Heart left ventricle (tissue), 16 donors: ENCODE measurements around the gene RPS6KC1. TPM values are rescaled to one million over a fixed set of nuclear protein-coding genes. Genes with fewer than 3 reads are reported as not detected.
A peak's percentile ranks its signal among the peaks of the same experiment; 100 is the strongest.

ENCODE experiments used
- ATAC-seq, 4 donors: fragments of 200-7000 bp; cut with Tn5 transposase; one replicate each; pipeline ENCODE4 v1.9.1; 2020 to 2022; ENCODE audit warnings: moderate library complexity in 4 of 4, mild to moderate bottlenecking in 3 of 4, moderate number of reproducible peaks in 1 of 4
- DNase-seq, 5 donors: peaks; one replicate each; pipeline ENCODE4 v3.0.0-alpha.2; 2020
- H3K27ac ChIP-seq, 12 donors: fragments of 200-600 bp; sonication (generic) in 4 of 12; one replicate each; pipeline versions ENCODE4 v1.5.0 to v1.8.0; 2016 to 2022; ENCODE audit warnings: mild to moderate bottlenecking in 2 of 12
- H3K27me3 ChIP-seq, 9 donors: fragments of 200-600 bp; sonication (generic) in 2 of 9; one replicate each; pipeline versions ENCODE4 v1.5.1 to v1.8.0; 2016 to 2022; ENCODE audit warnings: mild to moderate bottlenecking in 3 of 9
- H3K36me3 ChIP-seq, 9 donors: fragments of 200-600 bp; sonication (generic) in 2 of 9; one replicate each; pipeline versions ENCODE4 v1.5.0 to v1.8.0; 2018 to 2022; ENCODE audit warnings: mild to moderate bottlenecking in 2 of 9
- H3K4me1 ChIP-seq, 12 donors: fragments of 200-600 bp; sonication (generic) in 4 of 12; one replicate each; pipeline versions ENCODE4 v1.5.0 to v1.8.0; 2016 to 2022; ENCODE audit warnings: mild to moderate bottlenecking in 3 of 12
- H3K4me3 ChIP-seq, 12 donors: fragments of 200-600 bp; sonication (generic) in 4 of 12; one replicate each; pipeline versions ENCODE4 v1.5.0 to v1.8.0; 2017 to 2022; ENCODE audit warnings: mild to moderate bottlenecking in 9 of 12, moderate library complexity in 4 of 12
- H3K9me3 ChIP-seq, 12 donors: fragments of 200-600 bp; sonication (generic) in 4 of 12; one replicate each; pipeline versions ENCODE4 v1.5.0 to v1.8.0; 2016 to 2022; ENCODE audit warnings: mild to moderate bottlenecking in 1 of 12
- POLR2A ChIP-seq, 2 donors: fragments of 450-650 bp; IDR thresholded peaks; one replicate each; pipeline ENCODE4 v1.6.1; 2017; ENCODE audit warnings: antibody characterized with exemption in 2 of 2, mild to moderate bottlenecking in 2 of 2, moderate library complexity in 2 of 2
- WGBS, 4 donors: extraction: QIAGEN DNeasy Blood & Tissue Kit in 2 of 4; methylation state at CpG; one replicate each; pipeline versions ENCODE4 v1.1.5 to v1.1.7; 2013 to 2018; 5-methylcytosine and 5-hydroxymethylcytosine counted together
- intact Hi-C, 10 donors: fragments of 100-400 bp; cut with DNase I; formaldehyde crosslinking; loops; one replicate each; pipeline versions ENCODE4 v1.11.1 to v1.14.2; 2022
- polyA plus RNA-seq, 2 donors: library from polyadenylated mRNA; stranded (reverse); fragments of 200-250 nt; gene quantifications; one replicate each; pipeline ENCODE4 v1.2.3, GENCODE V29; 2013
- total RNA-seq, 9 donors: library from RNA; depleted of rRNA in 2 of 9; stranded (reverse); fragments of >200 nt in 2 of 9; fragmentation: NEBNext Ultra II Directional in 3 of 9; extraction: Animal tissue kit (Norgen Biotek cat#: 25700) in 3 of 9; gene quantifications; one replicate each; pipeline versions ENCODE4 v1.1.0 to v1.2.4, GENCODE V29; 2016 to 2023
- TF ChIP-seq, protein P1 (sequence below), 12 donors: fragments of 200-600 bp; sonication (generic) in 4 of 12; IDR thresholded peaks; one replicate each; pipeline versions ENCODE4 v1.5.0 to v1.8.0; 2018 to 2022; ENCODE audit warnings: antibody characterized with exemption in 12 of 12, mild to moderate bottlenecking in 5 of 12
- donor health status: ischemic (EF 13 %, LVEDD 7.1; RV severe dilation, severe dysfunction).
- donor health status: healthy with polysubstance abuse.
- donor health status: DM: no; HTN: yes; CAD: no.
- donor health status: DM: no; HTN: no; CAD: no.
- donor health status: ischemic (EF 25% LVEDD 6.9; RV normal size, moderate dysfunction).
- donor health status: ischemic (EF 25% LVEDD 5.7; RV mildly dilated, moderate dysfunction).
- donor health status: healthy.
- donor health status: DM: yes; HTN: yes; CAD: no.
- donor health status: ischemic (EF 35%, LVEDD 5.7; RV mildly dilated, moderate dysfunction).
- donor health status: nonischemic (EF 11% LVEDD 7.7; RV severe dilation, severe dysfunction).
- donor health status: DM: yes; HTN: yes; CAD: no.
- donor health status: PGD.
- donor health status: ischemic (EF 29% LVEDD 5.4; RV normal size, mild dysfunction).
- donor health status: nonischemic (EF 23%, LVEDD 6.1; RV moderate dilation, normal function).

RPS6KC1 gene
- total and polyA plus RNA-seq, 11 donors = 3.0 to 15.6 (median 10.4) TPM

DNA sequence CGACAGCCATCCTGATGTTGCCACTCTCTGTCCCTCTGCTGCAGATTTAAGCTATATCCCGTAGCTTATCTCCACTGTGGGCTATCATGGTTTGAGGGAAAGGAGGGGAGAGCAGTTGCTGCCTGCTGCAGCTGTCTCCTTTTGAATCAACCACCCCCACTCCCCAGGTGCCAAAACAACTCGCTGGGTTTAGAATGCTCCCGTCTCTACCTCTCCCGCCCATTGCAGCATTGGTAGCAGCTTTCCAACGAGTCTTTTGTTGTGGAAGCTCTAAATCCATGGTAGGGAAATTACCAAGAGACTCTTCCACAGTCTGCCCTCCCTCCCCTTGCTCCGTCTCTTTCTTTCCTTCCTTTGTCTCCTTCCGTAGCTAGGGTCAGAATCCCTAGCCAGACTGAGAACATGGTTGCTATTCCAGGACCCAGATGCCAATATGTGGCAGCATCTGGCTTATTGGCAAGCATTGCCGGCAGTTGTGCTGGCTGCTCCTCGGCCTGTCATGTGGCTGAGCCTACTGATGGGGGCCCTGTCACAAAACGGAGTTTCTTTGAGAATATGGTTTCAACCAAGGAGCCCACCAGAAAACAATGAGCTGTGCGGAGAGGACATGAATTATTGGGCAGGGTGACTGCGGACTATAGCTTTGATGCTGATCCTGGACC is 230.7 kb downstream of the RPS6KC1 start:
- no peak overlapping the region for H3K27ac ChIP-seq
- no peak for TF ChIP-seq POLR2A (IDR thresholded peaks at IDR 0.05)
- TF ChIP-seq, protein P1, sequence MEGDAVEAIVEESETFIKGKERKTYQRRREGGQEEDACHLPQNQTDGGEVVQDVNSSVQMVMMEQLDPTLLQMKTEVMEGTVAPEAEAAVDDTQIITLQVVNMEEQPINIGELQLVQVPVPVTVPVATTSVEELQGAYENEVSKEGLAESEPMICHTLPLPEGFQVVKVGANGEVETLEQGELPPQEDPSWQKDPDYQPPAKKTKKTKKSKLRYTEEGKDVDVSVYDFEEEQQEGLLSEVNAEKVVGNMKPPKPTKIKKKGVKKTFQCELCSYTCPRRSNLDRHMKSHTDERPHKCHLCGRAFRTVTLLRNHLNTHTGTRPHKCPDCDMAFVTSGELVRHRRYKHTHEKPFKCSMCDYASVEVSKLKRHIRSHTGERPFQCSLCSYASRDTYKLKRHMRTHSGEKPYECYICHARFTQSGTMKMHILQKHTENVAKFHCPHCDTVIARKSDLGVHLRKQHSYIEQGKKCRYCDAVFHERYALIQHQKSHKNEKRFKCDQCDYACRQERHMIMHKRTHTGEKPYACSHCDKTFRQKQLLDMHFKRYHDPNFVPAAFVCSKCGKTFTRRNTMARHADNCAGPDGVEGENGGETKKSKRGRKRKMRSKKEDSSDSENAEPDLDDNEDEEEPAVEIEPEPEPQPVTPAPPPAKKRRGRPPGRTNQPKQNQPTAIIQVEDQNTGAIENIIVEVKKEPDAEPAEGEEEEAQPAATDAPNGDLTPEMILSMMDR (IDR thresholded peaks at IDR 0.05) = no peak
- peaks cover 0 to 15% (median 0%) of the 10 kb centered on the region in 12 donors for H3K9me3 ChIP-seq
- WGBS, 4 donors = 68 to 73% (median 69%) methylated on average over 13 of the region's 13 CpGs
- intact Hi-C loops = no loop called here
- no peak for DNase-seq
- H3K27me3 ChIP-seq = no peaks in the 10 kb centered on the region
- no peaks in the 10 kb centered on the region for H3K36me3 ChIP-seq
- H3K4me3 ChIP-seq = no peak overlapping the region
- H3K4me1 ChIP-seq = no peaks in the 10 kb centered on the region
- no peak for ATAC-seq

DNA sequence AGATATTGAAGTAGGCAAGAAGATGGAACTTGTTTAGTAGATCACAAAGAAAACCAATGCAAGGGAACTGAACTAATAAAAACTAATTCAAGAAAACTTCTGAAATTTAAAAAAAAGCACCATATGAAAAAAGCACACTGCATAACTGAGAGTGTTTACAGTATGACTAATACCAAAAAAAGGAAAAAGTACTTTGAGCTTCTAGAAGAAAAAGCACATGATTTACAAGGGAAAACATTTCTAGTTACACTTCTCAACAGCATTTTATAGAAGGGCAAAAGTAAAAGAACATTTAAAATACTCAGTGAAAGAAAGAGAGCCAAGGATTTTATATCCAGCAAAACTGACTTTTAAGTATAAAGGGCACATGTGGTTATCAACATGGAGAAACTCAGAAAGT is 233.6 kb downstream of the RPS6KC1 start:
- intact Hi-C loops = no loop called here

DNA sequence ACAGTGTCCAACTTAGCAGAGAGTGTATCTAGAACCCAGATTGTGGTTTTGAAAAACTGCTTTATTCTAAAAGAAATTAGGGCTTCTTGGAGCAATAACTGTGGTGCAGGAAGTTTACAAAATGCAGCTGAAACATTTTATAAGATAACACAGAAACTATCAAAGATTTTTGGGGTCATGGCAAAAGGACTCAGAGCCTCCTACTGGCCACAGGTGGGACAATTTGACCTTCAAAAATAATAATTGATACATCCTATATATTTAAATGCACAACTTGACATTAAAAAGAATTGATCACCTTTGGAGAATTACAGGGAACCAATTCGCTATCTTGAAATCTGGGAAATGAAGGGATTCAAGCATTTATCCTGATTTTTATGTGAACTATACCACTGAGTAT is 235.2 kb downstream of the RPS6KC1 start:
- ATAC-seq (no peak), DNase-seq (no peak)
- no peak for TF ChIP-seq POLR2A (IDR thresholded peaks at IDR 0.05)
- TF ChIP-seq, protein P1 (IDR thresholded peaks at IDR 0.05) = peak in 1 of 12 donors; percentile 11
- Histone ChIP-seq H3K36me3 (no peaks in the 10 kb centered on the region), H3K27ac (no peak overlapping the region), H3K9me3 (peaks cover 0 to 15% (median 0%) of the 10 kb centered on the region in 12 donors), H3K4me3 (no peak overlapping the region), H3K4me1 (no peaks in the 10 kb centered on the region), H3K27me3 (no peaks in the 10 kb centered on the region)
- WGBS, 4 donors = 92 to 96% (median 94%) methylated on average over 1 of the region's 1 CpG
- intact Hi-C loops = no loop called here

More for the DNA sequence above, 233.6 kb downstream of the RPS6KC1 start:
- DNase-seq (no peak), ATAC-seq (no peak)
- Histone ChIP-seq H3K36me3 (no peaks in the 10 kb centered on the region), H3K9me3 (peaks cover 0 to 15% (median 0%) of the 10 kb centered on the region in 12 donors), H3K27me3 (no peaks in the 10 kb centered on the region), H3K4me1 (no peaks in the 10 kb centered on the region), H3K27ac (no peak overlapping the region), H3K4me3 (no peak overlapping the region)
- TF ChIP-seq POLR2A (IDR thresholded peaks at IDR 0.05) = no peak
- TF ChIP-seq, protein P1 (IDR thresholded peaks at IDR 0.05) = no peak

DNA sequence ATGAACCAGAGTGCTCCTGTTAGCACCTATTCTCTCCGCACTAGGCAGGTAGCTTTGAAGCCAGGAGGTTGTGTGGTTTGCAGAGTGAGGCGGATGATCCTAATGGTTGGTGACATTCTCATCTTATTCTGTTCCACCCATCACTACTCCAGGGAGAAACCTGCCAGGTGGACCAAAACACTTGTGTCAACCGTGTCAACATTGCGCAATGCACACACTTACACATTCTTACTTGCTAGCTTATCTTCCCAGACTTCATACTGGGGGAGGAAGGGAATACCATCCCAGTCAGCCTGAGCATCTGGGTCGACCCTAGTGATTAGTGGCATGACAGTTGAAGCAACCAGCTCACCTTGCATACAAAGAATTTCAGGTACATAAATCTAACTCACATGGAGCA is 236.9 kb downstream of the RPS6KC1 start:
- 83 to 89% (median 86%) methylated on average over 5 of the region's 5 CpGs for WGBS, 4 donors
- no peak for ATAC-seq

More for the DNA sequence above, 236.9 kb downstream of the RPS6KC1 start:
- peaks cover 0 to 15% (median 0%) of the 10 kb centered on the region in 12 donors for H3K9me3 ChIP-seq
- H3K36me3 ChIP-seq = no peaks in the 10 kb centered on the region
- no peak overlapping the region for H3K4me3 ChIP-seq
- no peak for TF ChIP-seq POLR2A (IDR thresholded peaks at IDR 0.05)
- TF ChIP-seq, protein P1 (IDR thresholded peaks at IDR 0.05) = no peak
- no peaks in the 10 kb centered on the region for H3K27me3 ChIP-seq
- intact Hi-C loops = no loop called here
- no peaks in the 10 kb centered on the region for H3K4me1 ChIP-seq
- no peak overlapping the region for H3K27ac ChIP-seq
- DNase-seq = no peak
